Measurements from ENCODE around the gene CLEC9A. TPM values are rescaled to one million over a fixed set of nuclear protein-coding genes. Genes with fewer than 3 reads are reported as not detected.
"Not testable (repeated sequence)": the region's sequence is repeated elsewhere in the genome, so short reads cannot be mapped to it uniquely, and the experiment has no call there.

Gene CLEC9A
- polyA plus RNA-seq, 3 donors = 0.07 to 0.59 TPM; not detected in 1

- no peaks in the 10 kb centered on the region for H4K20me1 ChIP-seq (ENCODE audit: insufficient read depth, low read length)
- TF ChIP-seq CTCF (IDR thresholded peaks at IDR 0.05) = no peak
- intact Hi-C loops (cut with micrococcal nuclease) = loop anchor here (5.0 to 10.0 kb wide), 4 partner anchors 42 to 190 kb away; partner anchors contain the start of genes CLEC12A (in 1 of the 2) and GABARAPL1 (in 1 of the 2)
- H3K9me3 ChIP-seq (replicated peaks in 1 of 2; ENCODE audit: control insufficient read depth in 1 of 2, insufficient read depth in 1 of 2, low read length in 2 of 2) = no peaks in the 10 kb centered on the region
- H3K27me3 ChIP-seq (ENCODE audit: control insufficient read depth in 2 of 2, insufficient read depth in 2 of 2, low read length in 2 of 2) = no peaks in the 10 kb centered on the region
- no peak overlapping the region for H3K4me2 ChIP-seq (replicated peaks; ENCODE audit: extremely low read depth, low read length, poor library complexity, severe bottlenecking)
- H3K27ac ChIP-seq (ENCODE audit: low read depth in 1 of 2, low read length in 2 of 2) = no peak overlapping the region
- H3K79me2 ChIP-seq (ENCODE audit: insufficient read depth, low read length) = no peaks in the 10 kb centered on the region
- H3K4me1 ChIP-seq (ENCODE audit: control insufficient read depth in 1 of 2, insufficient read depth in 2 of 2, low read length in 2 of 2) = peaks cover 15 to 25% of the 10 kb centered on the region in 2 donors
- H2AFZ ChIP-seq (ENCODE audit: insufficient read depth, low read depth, low read length, poor library complexity, severe bottlenecking) = no peak overlapping the region
- peak overlapping the region in 2 of 7 donors; percentile 10 to 37 for H3K27ac Mint-ChIP-seq
- peaks cover 13 to 16% of the 10 kb centered on the region in 2 donors for H3K36me3 Mint-ChIP-seq
- no peak overlapping the region for H3K4me3 Mint-ChIP-seq
- H3K4me3 ChIP-seq (replicated peaks in 1 of 3; ENCODE audit: low read depth in 2 of 3, low read length in 3 of 3) = no peak overlapping the region
- peaks cover 0 to 15% of the 10 kb centered on the region in 2 donors for H3K36me3 ChIP-seq (replicated peaks in 1 of 2; ENCODE audit: control insufficient read depth in 1 of 2, insufficient read depth in 2 of 2, low read length in 2 of 2)
- H3K9ac ChIP-seq (ENCODE audit: insufficient read depth, low read length, poor library complexity, severe bottlenecking) = no peak overlapping the region
- H3K27me3 Mint-ChIP-seq (ENCODE audit: low read depth in 3 of 3) = peaks cover 0 to 2% (median 0%) of the 10 kb centered on the region in 3 donors
- H3K9me3 Mint-ChIP-seq = peaks cover 0 to 2% (median 0%) of the 10 kb centered on the region in 7 donors
- peak in 1 of 3 donors; percentile 19 for DNase-seq
- 60% methylated on average over 1 of the region's 3 CpGs for WGBS (ENCODE audit: insufficient coverage)
- peaks cover 23% of the 10 kb centered on the region for H3K4me1 Mint-ChIP-seq
Measured at GRCh38 chr12:10025236-10025635, 5.2 kb upstream of the CLEC9A start.

GRCh38 chr12:10026666-10027065 lies 3.8 kb upstream of the CLEC9A start:
- H3K79me2 ChIP-seq (ENCODE audit: insufficient read depth, low read length); H3K36me3 Mint-ChIP-seq; H3K4me3 Mint-ChIP-seq; H3K9ac ChIP-seq (ENCODE audit: insufficient read depth, low read length, poor library complexity, severe bottlenecking); H3K9me3 Mint-ChIP-seq; H3K36me3 ChIP-seq (replicated peaks in 1 of 2; ENCODE audit: control insufficient read depth in 1 of 2, insufficient read depth in 2 of 2, low read length in 2 of 2); H3K9me3 ChIP-seq (replicated peaks in 1 of 2; ENCODE audit: control insufficient read depth in 1 of 2, insufficient read depth in 1 of 2, low read length in 2 of 2); H3K27me3 Mint-ChIP-seq (ENCODE audit: low read depth in 3 of 3); H3K27me3 ChIP-seq (ENCODE audit: control insufficient read depth in 2 of 2, insufficient read depth in 2 of 2, low read length in 2 of 2); H2AFZ ChIP-seq (ENCODE audit: insufficient read depth, low read depth, low read length, poor library complexity, severe bottlenecking); H3K4me3 ChIP-seq (replicated peaks in 1 of 3; ENCODE audit: low read depth in 2 of 3, low read length in 3 of 3); H3K4me2 ChIP-seq (replicated peaks; ENCODE audit: extremely low read depth, low read length, poor library complexity, severe bottlenecking); H4K20me1 ChIP-seq (ENCODE audit: insufficient read depth, low read length): not testable (repeated sequence)
- H3K4me1 Mint-ChIP-seq = peaks cover 32% of the 10 kb centered on the region
- intact Hi-C loops (cut with micrococcal nuclease) = loop anchor here (5.0 to 10.0 kb wide), 4 partner anchors 41 to 188 kb away; partner anchors contain the start of genes CLEC12A (in 1 of the 2) and GABARAPL1 (in 1 of the 2)
- H3K4me1 ChIP-seq (ENCODE audit: control insufficient read depth in 1 of 2, insufficient read depth in 2 of 2, low read length in 2 of 2) = peaks cover 23 to 31% of the 10 kb centered on the region in 2 donors
- DNase-seq = peak in 1 of 3 donors; percentile 20
- peak overlapping the region in 1 of 2 donors; percentile 82 for H3K27ac ChIP-seq (ENCODE audit: low read depth in 1 of 2, low read length in 2 of 2)
- WGBS (ENCODE audit: insufficient coverage) = no CpG with 5 or more reads among the region's 4 CpGs
- H3K27ac Mint-ChIP-seq = peak overlapping the region; percentile 88 to 99 (median 98)
